Thyroid gland (tissue), 4 donors: ENCODE measurements around the gene ITGAV. TPM values are rescaled to one million over a fixed set of nuclear protein-coding genes. Genes with fewer than 3 reads are reported as not detected.

Experiments used
- DNase-seq, 2 donors: peaks; one replicate each; pipeline ENCODE4 v3.0.0-alpha.2; 2019
- H3K27ac ChIP-seq, 3 donors: fragments of 200-600 bp; sonication (generic); 1 replicate in 2 of 3; 2 replicates in 1 of 3; pipeline ENCODE4 v1.5.1; 2016 to 2019; ENCODE audit warnings: mild to moderate bottlenecking in 1 of 3, moderate library complexity in 1 of 3
- H3K27me3 ChIP-seq: fragments of 200-600 bp; sonication (generic); one replicate; pipeline ENCODE4 v1.5.1; 2019
- H3K36me3 ChIP-seq, 2 donors: fragments of 200-600 bp; sonication (generic); one replicate each; pipeline ENCODE4 v1.5.1; 2016 to 2019
- H3K4me1 ChIP-seq, 2 donors: fragments of 200-600 bp; sonication (generic); one replicate each; pipeline ENCODE4 v1.5.1; 2017 to 2019
- H3K4me3 ChIP-seq, 3 donors: fragments of 200-600 bp; sonication (generic); replicated peaks in 1 of 3; 1 replicate in 2 of 3; 2 replicates in 1 of 3; pipeline ENCODE4 v1.5.1; 2016; ENCODE audit warnings: mild to moderate bottlenecking in 1 of 3
- H3K9me3 ChIP-seq: fragments of 200-600 bp; sonication (generic); one replicate; pipeline ENCODE4 v1.5.1; 2017
- CTCF ChIP-seq, 6 experiments: fragments of 200-600 bp in 3 of 6; fragments of 450-650 bp in 3 of 6; sonication (generic) in 3 of 6; IDR thresholded peaks; one replicate each; pipeline ENCODE4 v1.5.1; 2016 to 2019; ENCODE audit warnings: antibody characterized with exemption in 6 of 6, mild to moderate bottlenecking in 2 of 6, inconsistent platforms in 1 of 6, moderate library complexity in 1 of 6
- POLR2A ChIP-seq, 2 donors: fragments of 450-650 bp; IDR thresholded peaks; one replicate each; pipeline ENCODE4 v1.6.1; 2017; ENCODE audit warnings: antibody characterized with exemption in 2 of 2, mild to moderate bottlenecking in 2 of 2, moderate library complexity in 1 of 2
- WGBS, 2 donors: methylation state at CpG; one replicate each; pipeline ENCODE4 v1.1.5; 2017; 5-methylcytosine and 5-hydroxymethylcytosine counted together
- intact Hi-C: fragments of 100-400 bp; cut with DNase I; formaldehyde crosslinking; loops from one replicate; pipeline ENCODE4 v1.15.1; 2023
- total RNA-seq, 4 donors: library from RNA; depleted of rRNA; stranded (reverse); fragments of >200 nt; gene quantifications; one replicate each; pipeline ENCODE4 v1.2.3, GENCODE V29; 2016

Gene ITGAV
- total RNA-seq, 4 donors from 2014 or later = 136 to 186 (median 143) TPM

GRCh38 chr2:186670831-186671230 is 81.0 kb downstream of the ITGAV start:
- DNase-seq = no peak
- H3K36me3 ChIP-seq = peaks cover 81 to 87% of the 10 kb centered on the region in 2 donors
- H3K27me3 ChIP-seq = no peaks in the 10 kb centered on the region
- H3K4me3 ChIP-seq = no peak overlapping the region
- WGBS, 2 donors = 96% methylated on average over 2 of the region's 2 CpGs
- TF ChIP-seq CTCF (IDR thresholded peaks at IDR 0.05) = no peak
- TF ChIP-seq POLR2A (IDR thresholded peaks at IDR 0.05) = no peak
- no peak overlapping the region for H3K27ac ChIP-seq
- H3K9me3 ChIP-seq = no peaks in the 10 kb centered on the region
- intact Hi-C loops = no loop called here
- no peaks in the 10 kb centered on the region for H3K4me1 ChIP-seq

DNA sequence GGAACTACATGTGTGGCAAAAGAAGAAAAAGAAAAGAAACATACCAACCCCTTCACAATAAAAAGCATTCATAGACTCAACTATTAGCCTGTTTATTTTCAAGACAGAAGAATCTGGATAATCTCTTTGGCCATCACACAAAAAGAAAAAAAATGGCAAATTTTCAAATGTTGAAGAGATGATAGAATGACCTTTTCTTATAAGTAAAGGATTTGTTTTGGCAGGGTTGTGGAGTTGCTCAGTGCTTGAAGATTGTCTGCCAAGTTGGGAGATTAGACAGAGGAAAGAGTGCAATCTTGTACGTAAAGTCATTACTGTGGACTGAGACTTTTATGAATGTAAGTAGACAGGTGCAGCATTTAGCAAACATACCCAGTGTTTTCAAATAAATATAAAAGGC is 85.5 kb downstream of the ITGAV start:
- Histone ChIP-seq H3K27ac (no peak overlapping the region), H3K36me3 (peaks cover 51 to 78% of the 10 kb centered on the region in 2 donors), H3K4me1 (no peaks in the 10 kb centered on the region), H3K4me3 (no peak overlapping the region), H3K27me3 (no peaks in the 10 kb centered on the region), H3K9me3 (no peaks in the 10 kb centered on the region)
- no peak for DNase-seq
- TF ChIP-seq POLR2A (IDR thresholded peaks at IDR 0.05) = no peak
- 83% methylated on average over 1 of the region's 1 CpG for WGBS, 2 donors
- intact Hi-C loops = no loop called here

DNA sequence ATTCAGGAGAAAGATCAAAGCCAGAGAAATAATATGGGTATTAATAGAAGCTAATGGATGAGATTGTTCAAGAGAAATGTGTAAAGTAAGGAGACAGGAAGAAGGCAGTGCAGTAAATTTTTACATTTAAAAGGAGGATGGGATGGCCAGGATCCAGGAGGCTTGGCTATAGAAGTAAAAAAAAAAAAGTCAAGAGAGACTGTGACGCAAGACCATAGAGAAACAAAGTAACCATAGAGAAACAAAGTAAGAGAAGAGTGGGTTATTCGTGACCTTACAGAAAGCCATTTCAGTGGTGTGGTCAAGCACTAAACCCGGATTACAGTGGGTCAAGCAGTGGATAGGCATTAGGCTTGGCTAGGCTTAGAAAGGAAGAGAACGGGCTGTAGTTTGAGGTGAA is 93.5 kb downstream of the ITGAV start:
- H3K27me3 ChIP-seq = no peaks in the 10 kb centered on the region
- no peaks in the 10 kb centered on the region for H3K9me3 ChIP-seq
- H3K27ac ChIP-seq = no peak overlapping the region
- intact Hi-C loops = no loop called here
- DNase-seq = no peak
- no peaks in the 10 kb centered on the region for H3K4me1 ChIP-seq
- 32 to 44% methylated on average over 4 of the region's 4 CpGs for WGBS, 2 donors
- peaks cover 0 to 2% of the 10 kb centered on the region in 2 donors for H3K36me3 ChIP-seq
- TF ChIP-seq CTCF (IDR thresholded peaks at IDR 0.05) = no peak
- TF ChIP-seq POLR2A (IDR thresholded peaks at IDR 0.05) = no peak
- H3K4me3 ChIP-seq = no peak overlapping the region

- no peak overlapping the region for H3K4me3 ChIP-seq
- H3K27me3 ChIP-seq = no peaks in the 10 kb centered on the region
- H3K36me3 ChIP-seq = no peaks in the 10 kb centered on the region
- DNase-seq = no peak
- H3K9me3 ChIP-seq = no peaks in the 10 kb centered on the region
- intact Hi-C loops = no loop called here
- H3K27ac ChIP-seq = no peak overlapping the region
- H3K4me1 ChIP-seq = no peaks in the 10 kb centered on the region
- no peak for TF ChIP-seq POLR2A (IDR thresholded peaks at IDR 0.05)
- TF ChIP-seq CTCF (IDR thresholded peaks at IDR 0.05) = no peak
- 79 to 89% methylated on average over 2 of the region's 2 CpGs for WGBS, 2 donors
Observed at GRCh38 chr2:186687807-186688211, 98.0 kb downstream of the ITGAV start.

DNA sequence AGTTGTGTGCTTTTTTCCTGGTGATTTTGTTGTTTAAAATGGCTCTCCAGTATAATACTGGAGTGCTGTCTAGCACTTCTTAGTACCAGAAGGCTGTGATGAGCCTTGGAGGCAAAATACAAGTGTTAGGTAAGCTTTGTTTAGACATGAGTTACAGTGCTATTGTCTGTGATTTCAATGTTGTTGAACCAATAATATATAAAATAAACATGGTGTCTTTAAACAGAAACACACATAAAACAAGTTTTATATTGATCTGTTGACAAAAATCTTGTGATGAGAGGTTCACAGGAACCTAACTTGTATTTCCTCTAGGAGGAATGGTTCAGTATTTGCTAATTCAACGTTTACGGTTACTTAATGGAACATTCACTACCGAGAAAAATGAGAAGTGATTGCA is 99.0 kb downstream of the ITGAV start:
- DNase-seq = no peak
- H3K4me3 ChIP-seq = no peak overlapping the region
- WGBS, 2 donors = 94% methylated on average over 3 of the region's 3 CpGs
- no peak for TF ChIP-seq POLR2A (IDR thresholded peaks at IDR 0.05)
- TF ChIP-seq CTCF (IDR thresholded peaks at IDR 0.05) = no peak
- no peaks in the 10 kb centered on the region for H3K36me3 ChIP-seq
- H3K4me1 ChIP-seq = peaks cover 0 to 5% of the 10 kb centered on the region in 2 donors
- no peaks in the 10 kb centered on the region for H3K27me3 ChIP-seq
- intact Hi-C loops = no loop called here
- H3K9me3 ChIP-seq = no peaks in the 10 kb centered on the region
- H3K27ac ChIP-seq = no peak overlapping the region

GRCh38 chr2:186690786-186691185 is 100.9 kb downstream of the ITGAV start:
- H3K9me3 ChIP-seq = no peaks in the 10 kb centered on the region
- no peak for DNase-seq
- H3K4me1 ChIP-seq = peaks cover 0 to 7% of the 10 kb centered on the region in 2 donors
- no peaks in the 10 kb centered on the region for H3K36me3 ChIP-seq
- WGBS, 2 donors = 95 to 97% methylated on average over 2 of the region's 2 CpGs
- H3K27me3 ChIP-seq = no peaks in the 10 kb centered on the region
- no peak overlapping the region for H3K4me3 ChIP-seq
- TF ChIP-seq POLR2A (IDR thresholded peaks at IDR 0.05) = no peak
- TF ChIP-seq CTCF (IDR thresholded peaks at IDR 0.05) = no peak
- no peak overlapping the region for H3K27ac ChIP-seq
- intact Hi-C loops = no loop called here
